Fibroblast of peridontal ligament (primary cell): Measurements from ENCODE around the gene GH1.

ENCODE experiments used
- DNase-seq: peaks from one replicate; pipeline ENCODE4 v3.0.0-alpha.2; 2010; ENCODE audit errors: extremely low read depth

Gene GH1

DNA sequence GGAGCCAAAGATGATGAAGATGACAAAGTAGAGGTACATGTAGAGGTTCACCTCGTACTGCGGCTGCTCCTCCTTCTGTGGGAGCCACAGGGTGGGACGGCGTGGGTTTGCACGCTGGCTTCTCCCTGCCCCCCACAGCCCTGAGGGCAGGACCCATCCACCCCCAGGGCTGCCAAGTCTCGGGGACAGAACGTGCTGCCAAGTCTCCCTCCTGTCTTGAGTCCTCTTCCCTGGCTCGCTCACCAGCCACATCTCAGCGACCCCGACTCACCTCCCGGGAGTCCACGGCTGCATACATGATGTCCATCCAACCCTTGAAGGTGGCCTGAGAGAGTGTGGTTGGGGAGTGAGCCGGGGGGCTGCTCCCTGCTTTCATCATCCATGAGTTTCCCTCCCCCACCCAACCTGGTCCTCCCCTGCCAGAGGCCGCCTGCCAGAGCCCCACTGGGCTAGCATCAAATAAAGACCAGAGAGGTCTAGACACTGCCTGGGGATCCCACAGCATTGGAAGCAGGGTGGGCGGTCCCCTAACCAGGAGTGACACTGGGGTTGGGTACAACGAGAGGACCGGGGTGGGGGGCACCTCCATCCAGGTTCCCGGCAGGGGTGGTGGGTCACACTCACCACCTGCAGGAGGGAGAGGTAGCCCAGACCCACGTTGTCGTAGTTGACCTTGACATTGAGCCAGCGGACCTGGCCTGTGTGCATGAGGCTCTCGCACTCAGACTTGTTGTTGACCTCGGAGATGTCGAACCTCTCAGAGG, 26.3 kb upstream of the GH1 start:
- DNase-seq: no peak

DNA sequence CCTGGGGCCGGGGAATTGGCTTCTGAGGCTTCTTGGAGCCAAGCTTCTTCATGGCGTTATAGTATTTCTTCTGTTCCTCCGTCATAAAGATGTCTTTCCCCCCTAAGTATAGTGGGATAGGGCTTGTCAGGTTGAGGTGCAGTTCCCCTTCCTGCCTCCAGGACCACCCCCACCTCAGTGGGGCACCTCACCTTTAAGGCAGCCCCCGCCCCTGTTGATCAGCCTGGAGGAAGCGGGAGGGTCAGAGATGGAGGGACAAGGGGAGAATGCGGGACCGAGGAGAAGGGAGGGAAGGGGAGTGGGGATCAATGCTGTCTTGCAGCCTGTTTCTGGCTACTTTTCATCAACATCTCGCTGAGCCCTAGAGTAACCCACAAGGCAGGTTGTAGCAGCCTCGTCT, 25.1 kb upstream of the GH1 start:
- no peak for DNase-seq

DNA sequence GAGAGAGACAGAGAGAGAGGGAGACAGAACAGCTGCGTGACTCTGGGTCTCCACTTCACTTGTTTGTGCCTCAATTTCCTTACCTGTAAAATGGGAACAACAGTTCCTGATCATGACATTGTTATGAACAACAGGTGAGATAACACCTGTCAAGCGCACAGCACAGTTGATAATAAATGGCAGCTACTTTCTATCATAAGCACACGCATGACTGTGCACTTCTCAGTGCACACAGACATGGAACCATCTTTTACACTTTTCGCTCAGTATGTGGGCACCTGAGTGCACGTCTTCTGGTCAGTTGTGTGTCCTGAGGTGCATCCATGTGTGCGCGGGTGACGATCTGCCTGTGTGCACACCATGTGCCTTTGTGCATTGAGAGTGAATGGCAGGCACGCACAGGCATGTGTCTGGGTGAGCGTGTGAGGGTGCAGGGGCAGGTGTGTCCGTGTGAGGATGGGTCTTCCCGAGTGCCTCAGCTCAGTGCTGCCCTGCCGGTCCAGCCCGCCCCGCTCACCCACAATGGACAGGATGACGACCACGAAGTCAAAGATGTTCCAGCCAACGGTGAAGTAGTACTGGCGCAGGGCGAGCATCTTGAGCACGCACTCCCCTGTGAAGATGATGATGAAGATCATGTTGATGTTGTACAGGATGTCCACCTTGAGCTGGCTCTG, 23.8 kb upstream of the GH1 start:
- DNase-seq: no peak

DNA sequence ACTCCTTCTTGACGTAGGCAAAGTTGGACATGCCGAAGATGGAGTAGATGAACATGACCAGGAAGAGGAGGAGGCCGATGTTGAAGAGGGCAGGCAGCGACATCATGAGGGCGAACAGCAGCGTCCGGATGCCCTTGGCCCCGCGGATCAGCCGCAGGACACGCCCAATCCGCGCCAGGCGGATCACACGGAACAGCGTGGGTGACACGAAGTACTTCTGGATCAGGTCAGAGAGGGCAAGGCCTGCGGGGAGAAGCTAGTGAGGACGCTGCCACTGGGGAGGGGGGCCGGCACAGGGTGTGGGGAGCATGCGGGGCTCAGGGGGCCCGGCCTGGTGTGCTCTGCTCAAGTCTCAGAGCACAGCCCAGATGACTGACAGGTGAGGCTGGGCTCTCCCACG, 23.1 kb upstream of the GH1 start:
- no peak for DNase-seq

DNA sequence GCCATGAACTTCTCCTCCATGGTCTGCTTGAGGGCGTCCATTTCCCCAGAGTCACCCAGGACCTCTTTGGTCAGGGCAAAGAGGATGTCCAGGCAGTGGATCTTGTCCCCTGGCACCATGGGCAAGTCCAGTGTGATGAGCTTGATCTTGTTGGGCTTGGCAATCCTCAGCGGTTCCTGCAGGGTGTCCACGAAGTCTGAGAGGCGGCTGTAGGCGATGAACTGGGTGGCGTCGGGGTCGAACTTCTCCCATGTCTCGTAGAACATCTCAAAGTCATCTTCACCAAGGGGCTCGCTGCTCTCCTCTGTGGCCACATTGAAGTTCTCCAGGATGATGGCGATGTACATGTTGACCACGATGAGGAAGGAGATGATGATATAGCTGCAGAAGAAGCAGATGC, 22.5 kb upstream of the GH1 start:
- DNase-seq: no peak

DNA sequence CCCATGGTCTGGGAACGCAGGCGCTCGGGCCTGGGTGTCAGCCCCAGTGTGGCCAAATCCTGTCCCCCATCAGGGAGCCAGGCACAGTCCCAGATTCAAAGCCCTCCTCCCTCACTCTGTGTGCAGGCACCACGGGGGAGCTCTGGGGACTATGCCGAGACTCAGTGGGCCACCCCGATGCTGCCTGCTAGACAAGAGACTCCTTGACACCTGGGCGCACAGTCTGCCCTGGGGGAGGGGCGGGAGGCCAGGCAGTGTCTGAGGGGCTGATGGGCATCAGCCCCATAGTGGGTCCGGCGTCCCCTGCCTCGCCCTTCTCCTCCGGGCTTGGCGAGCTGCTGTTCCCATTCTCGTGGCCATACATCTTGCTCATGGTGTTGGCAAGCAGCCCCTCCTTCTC, 21.9 kb upstream of the GH1 start:
- no peak for DNase-seq

DNA sequence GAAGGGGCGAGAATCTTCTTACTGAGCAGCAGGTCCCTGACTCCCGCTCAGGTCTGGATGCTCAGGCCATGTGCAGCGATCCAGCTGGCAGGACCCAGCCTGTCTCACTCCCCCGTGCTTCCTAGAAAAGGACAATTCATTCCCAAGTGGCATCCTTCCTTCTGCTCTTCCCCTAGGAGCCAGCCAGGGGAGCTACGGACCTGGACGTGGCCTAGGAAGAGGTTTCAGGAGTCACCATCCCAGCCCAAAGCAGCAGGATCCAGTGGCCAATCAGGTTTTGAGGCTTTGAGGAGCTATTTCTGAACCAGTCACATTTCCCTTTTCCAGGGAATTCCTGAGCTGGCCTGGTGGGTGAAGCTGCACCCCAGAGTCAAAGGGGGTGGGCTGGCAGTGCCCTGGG, 21.2 kb upstream of the GH1 start:
- no peak for DNase-seq

DNA sequence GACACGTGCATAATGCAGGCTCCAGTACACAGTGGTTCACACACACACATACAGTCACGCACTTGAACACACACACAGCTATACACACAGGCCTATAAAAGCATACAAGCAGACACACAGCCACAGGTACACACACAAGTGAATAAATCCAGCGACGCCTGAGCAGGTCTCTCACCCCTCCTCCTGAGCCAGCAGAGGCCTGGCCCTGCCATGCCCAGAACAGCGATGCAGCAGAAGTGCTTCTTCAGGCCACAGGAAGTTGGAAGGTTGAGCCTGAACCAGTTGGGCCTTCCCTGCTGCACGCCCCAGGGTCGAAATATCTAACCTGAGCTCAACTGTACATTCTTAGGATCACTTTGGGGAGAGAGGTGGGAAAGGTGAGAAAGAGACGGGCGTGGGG, 20.8 kb upstream of the GH1 start:
- DNase-seq: no peak

DNA sequence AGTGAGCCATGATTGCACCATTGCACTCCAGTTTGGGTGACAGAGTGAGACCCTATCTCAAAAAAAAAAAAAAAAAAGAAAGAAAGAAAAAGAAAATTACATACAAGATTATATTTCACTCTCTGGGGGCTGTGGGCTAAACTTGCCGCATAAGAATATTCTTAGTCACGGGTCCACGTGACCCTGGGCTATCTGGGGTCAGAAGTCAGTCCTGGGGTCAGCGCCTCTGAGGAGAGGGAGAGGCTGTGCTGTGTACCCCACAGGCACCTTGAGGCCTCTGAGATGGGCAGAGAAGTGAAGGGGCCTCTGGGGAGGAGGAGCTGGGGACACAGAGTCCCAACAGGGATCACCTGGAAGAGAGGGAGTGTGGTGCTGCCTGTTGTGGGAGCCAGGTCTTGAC, 19.3 kb upstream of the GH1 start:
- DNase-seq: no peak

DNA sequence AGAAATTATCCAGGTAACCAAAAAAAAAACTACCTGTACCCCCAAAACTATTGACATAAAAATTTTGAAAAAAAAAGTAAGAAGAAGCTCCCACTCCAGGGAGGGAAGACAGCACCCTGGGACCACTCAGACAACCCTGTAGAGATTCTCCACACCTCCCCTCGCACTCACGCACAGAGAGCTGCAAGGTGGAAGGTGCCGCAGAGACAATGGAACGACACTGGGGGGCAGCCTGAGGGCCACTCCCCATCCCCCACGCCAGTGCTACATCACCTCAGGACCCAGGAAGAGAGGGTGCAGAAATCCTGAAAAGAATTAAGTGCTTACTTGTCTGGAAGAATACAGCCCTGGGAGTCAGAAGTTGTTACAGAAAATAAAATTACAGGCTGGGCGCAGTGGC, 18.7 kb upstream of the GH1 start:
- DNase-seq: no peak

DNA sequence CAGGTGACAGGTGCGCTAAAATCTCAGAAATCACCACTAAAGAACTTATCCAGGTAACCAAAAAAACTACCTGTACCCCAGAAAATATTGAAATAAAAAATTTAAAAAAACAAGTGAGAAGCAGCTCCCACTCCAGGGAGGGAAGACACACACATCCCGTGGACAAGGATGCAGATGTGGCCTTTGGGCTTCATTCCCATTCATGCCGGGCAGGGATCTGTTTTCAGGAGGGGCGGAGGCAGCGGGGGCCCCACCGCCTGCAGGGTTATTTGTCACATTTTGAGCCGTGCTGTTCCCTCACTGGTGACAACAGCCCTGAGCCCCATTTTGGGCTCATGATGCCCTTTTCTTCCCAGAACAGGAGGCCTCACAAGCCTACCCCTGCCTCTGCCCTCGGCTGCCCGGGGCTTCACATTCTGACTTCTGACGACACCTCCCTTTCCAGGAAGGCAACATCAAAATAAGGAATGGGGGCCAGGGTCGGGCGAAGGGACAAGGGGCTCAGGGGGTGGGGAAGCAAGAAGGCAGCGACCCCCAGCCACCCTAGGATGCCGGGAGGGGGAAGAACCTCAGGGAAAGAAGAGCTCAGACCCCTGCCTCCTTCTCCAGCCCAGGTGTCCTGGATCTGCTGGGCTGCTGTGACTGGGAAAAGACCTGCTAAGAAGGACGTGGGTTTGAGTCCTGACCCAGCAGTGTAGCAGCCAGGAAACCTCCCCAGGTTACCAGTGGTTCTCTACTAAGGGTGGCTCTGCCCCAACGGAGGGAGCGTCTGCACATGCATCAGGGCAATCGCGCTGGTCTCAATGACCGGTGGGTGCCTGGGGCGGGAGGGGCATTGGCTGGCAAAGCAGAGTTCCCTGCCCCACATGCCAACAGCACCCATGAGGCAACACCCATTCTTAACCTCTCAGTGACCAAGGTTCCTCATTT, 15.8 kb upstream of the GH1 start:
- DNase-seq: no peak

DNA sequence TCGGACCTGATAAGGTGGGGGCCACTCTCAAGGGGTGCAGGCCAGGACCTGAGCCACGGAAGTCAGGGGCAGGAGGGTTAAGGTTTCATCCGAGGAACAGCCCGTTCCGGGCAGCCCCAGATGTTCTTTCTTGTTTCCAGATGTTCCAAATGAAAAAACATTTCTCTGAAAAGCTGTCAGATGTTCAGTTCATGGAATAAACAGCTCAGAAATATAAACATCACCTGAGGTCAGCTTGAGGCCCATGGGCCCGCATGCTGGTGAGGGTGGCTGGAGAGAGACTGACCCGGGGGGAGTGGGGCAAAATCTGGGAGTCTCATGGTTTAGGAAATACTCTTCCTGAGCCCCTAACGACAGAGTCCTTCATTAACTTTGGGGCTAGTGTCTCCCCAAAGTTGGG, 15.0 kb upstream of the GH1 start:
- no peak for DNase-seq

DNA sequence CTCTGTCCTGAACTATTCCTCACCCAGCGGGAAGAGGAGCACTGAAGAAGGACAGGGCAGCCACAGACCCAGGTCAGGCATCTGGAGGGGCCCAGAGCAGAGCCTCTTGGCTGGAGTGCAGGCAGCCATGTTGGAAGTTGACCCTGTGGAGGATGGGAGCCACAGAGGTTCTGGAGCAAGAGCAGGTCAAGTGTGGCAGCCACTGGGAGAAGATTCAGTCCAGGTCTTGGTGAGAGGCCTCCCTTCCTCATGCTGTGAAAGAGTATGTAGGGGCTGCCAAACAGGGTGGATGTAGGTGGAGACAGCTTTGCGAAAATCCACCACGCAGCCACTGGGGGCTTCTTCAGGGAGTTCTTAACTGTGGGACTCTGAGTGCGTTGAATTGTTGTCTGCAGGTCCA, 14.1 kb upstream of the GH1 start:
- no peak for DNase-seq

DNA sequence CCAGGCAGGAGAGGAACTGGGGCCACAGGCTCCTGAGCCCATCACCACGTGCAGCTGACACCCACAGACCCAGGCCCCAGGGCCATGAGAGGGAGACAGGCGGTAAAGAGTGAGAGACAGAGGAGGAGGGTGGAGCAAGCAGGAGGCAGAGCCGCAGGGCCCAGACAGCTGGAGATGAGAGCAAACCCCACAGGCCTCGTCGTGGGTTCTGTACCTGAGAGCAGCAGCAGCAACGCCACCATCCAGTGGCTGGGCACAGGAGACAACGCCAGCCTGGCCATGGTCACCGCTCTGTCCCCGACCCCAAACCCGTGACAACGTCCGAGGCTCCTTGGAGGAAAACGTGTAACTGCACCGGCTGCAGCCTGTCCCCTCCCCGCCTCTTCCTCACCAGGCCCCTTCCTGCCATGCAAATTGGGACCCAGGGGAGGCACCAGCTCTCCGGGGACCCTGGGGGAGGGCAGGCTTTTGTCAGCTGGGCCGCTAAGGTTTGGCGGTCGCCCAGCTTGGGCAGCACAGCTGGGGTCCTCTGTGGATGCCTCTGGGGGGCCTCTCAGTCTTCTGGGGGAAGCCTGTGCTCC, 13.4 kb upstream of the GH1 start, which contains the start of gene CD79B:
Gene CD79B, minus strand, starts transcription at position 351 of the 581 bp plus-strand sequence. Its CDS starts 70 bp downstream, at position 281.
- no peak for DNase-seq

DNA sequence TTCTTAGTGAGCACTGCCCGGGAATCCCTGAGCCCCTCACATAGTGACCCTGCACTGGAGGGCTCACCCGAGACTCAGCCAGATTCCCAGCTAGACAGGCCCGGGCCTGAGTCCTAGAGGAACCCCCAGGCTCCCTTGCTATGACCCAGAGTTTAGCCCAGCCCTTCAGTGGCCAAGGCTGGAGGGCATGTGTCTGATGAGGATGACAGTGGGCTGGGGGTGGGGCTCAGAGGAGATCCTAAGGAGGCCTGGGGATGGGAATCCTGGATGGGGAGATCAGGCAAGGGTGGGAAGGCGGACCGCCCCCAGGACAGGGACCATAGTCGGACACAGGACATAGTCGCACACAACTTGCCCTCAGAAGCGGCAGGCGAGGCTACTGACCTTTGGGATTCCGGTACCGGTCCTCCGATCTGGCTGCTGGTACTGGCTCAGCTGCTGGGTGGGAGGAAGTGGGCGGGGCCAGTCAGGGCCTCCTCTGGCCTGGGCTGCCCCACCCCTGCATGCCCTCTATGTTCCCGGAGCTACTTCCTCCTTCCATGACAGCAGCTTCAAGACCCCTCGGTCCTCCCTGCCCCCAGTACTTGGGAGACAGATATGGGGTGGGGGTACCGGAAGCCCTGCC, 12.4 kb upstream of the GH1 start:
- DNase-seq: no peak

DNA sequence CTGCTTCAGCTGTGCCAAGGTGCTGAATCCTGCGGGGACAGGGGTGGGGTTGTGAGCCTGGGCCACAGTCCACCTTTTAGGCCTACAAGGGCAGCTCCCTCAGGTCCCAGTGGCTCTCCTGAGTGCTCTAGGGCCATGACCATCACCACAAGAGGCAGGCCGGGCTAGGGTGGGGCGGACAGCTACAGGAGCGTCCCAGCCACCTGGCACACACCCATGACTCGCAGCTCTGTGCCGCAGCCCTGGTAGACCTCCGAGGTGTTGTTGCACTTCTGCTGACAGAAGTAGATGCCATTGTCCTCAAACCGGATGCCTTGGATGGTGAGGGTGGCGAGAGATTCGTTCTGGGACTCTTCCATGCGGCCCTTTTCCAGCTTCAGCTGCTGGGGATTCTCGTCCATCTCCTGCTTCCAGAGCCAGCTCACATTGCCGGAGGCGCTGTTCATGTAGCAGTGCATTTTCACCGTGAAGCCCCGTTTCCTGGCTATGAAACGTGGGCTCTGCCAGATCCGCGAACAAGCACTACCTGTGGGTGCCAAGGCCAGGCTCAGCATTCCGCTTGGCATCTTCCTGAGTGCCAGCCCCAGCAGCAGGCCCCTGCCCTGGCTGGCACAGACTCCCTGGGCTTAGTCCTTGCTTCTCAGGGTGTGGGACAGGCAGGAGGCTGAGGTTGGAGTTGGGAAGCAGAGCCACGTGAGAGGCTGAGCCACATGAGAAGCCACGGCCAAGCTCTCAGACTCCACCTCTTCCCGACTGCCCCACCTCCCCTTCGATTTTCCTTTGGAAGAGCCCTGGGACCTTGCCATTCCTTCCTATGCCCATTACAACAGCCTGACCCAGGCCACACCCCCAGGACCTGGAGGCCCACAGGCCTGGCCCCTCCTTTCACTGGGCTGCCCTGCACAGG, 11.5 kb upstream of the GH1 start:
- DNase-seq: no peak

DNA sequence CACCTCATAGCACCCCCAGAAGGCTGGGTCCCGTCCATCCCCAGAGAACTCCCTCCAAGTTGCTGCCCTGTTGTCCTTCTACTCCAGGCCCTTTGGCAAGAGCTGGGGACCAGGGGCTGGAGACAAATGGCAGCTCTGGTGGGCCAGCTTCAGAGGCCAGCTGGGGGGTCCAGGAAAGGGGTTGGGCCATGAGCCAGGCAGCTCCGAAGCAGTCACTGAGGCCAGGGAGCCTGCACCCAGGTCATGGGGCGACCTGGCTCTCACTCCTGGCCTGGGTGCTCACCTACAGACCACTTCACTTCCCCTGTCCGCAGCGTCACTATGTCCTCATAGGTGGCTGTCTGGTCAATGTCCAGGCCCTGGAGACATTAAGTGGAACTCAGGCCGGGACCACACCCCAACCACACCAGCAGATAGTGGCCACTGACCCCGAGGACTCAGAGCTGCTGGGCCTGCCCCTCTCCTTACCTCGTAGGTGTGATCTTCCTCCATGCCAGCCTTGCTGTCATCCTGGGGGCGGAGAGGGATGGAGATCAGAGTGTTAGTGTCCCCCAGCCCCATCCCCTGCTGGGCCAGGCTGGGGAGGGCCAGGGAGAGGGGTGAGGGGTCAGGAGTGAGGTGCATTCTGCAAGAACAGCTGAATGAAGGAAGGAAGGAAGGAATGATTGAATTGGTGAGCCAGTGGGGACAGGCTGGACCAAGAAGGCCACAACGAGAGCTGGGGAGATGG, 10.5 kb upstream of the GH1 start:
- no peak for DNase-seq

DNA sequence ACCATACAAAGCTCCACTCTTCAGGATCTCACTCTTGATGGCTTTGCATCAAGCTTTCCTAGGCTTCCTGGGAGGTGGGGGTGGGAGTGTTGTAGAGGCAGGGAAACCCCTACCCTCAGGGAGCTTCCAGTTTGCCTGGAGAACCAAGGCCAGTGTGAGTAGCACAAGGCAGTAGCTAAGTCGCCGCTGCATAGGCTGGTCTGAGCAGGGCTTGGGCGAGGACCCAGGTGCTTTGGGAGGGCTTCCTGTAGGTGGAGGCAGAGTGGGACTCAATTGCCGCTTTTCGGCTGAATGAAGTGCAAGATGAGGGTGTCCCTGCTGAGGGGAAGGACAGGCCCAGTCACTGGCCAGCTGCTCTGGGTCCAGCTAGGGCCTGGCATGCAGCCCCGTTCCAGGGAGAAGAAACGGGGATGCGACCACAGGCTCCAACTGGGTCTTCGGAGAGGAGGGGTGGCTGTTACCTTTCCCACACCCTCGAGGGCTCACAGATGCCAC, 9.6 kb upstream of the GH1 start:
- DNase-seq: no peak

DNA sequence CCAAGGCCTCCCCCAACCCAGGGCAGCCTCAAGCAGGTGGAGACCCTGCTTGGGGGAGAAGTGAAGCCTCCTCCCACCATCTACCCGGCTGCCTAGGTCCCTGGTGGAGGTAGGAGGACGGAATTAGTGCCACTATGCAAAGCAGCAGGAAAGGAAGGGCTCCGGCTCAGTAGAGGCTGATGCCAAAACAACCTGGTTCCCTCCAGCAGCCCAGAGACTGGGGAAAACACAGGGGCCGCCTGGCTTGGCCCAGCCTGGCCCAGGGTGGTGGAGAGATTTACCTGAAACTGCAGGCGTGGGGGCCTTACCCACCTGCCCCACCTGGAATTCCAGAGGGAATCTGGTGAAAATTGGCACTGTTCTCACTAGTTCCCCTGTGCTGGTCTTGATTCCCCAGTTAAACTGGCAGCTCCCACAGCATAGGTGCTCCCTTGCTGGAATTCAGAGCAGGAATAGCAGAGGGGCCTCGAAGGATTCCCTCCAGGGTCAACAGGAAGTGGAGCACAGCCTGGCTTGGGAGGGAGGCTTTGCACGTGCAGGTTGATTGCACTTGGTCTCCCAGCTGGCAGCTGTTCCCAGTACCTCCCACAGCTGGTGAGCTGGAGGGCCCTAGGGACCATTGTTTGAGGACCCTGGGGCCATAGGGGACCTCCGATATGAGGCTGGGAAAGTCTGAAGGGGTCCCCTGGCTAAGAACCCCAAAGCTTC, 9.0 kb upstream of the GH1 start:
- no peak for DNase-seq
